ENCODE measurements around the gene ING2.

The ING2 gene

DNA sequence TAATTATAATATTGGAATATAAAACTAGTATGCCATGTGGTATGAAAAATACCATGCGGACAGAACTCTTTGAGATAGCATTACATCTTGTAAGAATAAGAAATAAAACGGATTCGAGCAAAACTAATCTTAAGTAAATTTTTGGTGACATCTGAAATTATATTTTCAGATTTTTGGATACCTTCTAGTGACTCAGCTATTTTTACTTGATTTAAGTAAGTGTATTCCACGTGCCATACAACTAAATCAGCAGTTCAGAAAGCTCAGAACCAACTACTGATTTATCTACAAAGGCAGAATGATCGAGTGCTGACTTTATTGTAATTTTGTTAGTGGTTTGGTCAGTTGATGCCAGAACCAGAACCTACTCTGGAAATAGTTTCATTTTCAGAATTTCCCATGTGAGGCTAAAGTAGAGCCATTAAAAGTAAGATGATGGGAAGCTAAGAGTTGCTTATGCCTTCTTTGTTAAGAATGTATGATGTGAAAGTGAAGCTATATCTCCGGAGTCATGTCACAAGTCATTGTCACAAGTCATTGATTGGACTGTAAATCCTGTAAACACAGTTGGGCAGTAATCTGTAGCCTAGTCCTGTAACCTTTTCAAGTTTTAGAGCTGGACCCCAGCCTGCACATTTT is 4.0 kb downstream of the ING2 start:
- Histone ChIP-seq H3K79me2 (ENCODE audit: low read length) (peaks cover 59% of the 10 kb centered on the region), H3F3A (ENCODE audit: insufficient read depth, low read length) (peaks cover 11% of the 10 kb centered on the region), H2AFZ (ENCODE audit: low read length) (no peak overlapping the region), H3K27ac (ENCODE audit: low read length) (no peak overlapping the region), H3K9ac (ENCODE audit: low read length) (no peak overlapping the region), H3K27me3 (replicated peaks; ENCODE audit: insufficient read depth, low read length) (no peaks in the 10 kb centered on the region), H3K4me1 (ENCODE audit: low read length) (0 out of 2 replicates have a peak, but pooled peaks cover 7% of the 10 kb centered on the region), H3K4me3 (ENCODE audit: low read length) (no peak overlapping the region), H4K20me1 (ENCODE audit: insufficient read depth, low read length) (no peaks in the 10 kb centered on the region), H3K4me2 (ENCODE audit: low read depth, low read length) (no peak overlapping the region), H3K9me3 (replicated peaks; ENCODE audit: insufficient read depth, low read length) (no peaks in the 10 kb centered on the region), H3K36me3 (replicated peaks; ENCODE audit: insufficient read depth, low read length) (peaks cover 16% of the 10 kb centered on the region), H3K9me2 (replicated peaks; ENCODE audit: insufficient read depth, low read length) (no peaks in the 10 kb centered on the region)
- TF ChIP-seq EZH2phosphoT487 (IDR thresholded peaks at IDR 0.05; ENCODE audit: low read length), result no peak
- TF ChIP-seq, protein P1, sequence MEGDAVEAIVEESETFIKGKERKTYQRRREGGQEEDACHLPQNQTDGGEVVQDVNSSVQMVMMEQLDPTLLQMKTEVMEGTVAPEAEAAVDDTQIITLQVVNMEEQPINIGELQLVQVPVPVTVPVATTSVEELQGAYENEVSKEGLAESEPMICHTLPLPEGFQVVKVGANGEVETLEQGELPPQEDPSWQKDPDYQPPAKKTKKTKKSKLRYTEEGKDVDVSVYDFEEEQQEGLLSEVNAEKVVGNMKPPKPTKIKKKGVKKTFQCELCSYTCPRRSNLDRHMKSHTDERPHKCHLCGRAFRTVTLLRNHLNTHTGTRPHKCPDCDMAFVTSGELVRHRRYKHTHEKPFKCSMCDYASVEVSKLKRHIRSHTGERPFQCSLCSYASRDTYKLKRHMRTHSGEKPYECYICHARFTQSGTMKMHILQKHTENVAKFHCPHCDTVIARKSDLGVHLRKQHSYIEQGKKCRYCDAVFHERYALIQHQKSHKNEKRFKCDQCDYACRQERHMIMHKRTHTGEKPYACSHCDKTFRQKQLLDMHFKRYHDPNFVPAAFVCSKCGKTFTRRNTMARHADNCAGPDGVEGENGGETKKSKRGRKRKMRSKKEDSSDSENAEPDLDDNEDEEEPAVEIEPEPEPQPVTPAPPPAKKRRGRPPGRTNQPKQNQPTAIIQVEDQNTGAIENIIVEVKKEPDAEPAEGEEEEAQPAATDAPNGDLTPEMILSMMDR (IDR thresholded peaks at IDR 0.05; ENCODE audit: low read length), result no peak
- no peak for DNase-seq

DNA sequence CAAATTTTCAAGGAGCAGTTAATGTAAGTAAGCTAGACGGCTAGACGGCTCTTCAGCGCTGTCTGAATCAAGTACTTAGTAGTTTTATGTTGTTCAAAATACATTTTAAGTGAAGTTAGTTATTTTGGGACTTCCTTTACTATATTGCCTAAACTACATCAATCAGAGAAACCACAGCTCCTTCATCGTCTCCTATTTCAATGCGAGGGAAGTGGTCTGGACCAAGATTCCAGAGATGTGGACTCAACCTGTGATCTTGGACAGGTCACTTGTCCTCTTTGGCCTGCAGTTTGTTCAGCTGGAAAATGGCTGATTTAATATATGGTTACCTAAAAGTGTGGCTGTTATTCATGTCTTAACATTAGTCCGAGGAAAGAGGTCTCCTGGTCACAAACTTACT is 10.6 kb downstream of the ING2 start:
- H3K9me2 ChIP-seq (replicated peaks; ENCODE audit: insufficient read depth, low read length), result no peaks in the 10 kb centered on the region
- no peak for DNase-seq
- H3K4me1 ChIP-seq (ENCODE audit: low read length), result no peaks in the 10 kb centered on the region
- H3K27ac ChIP-seq (ENCODE audit: low read length), result no peak overlapping the region
- TF ChIP-seq, protein P1 (IDR thresholded peaks at IDR 0.05; ENCODE audit: low read length), result no peak
- TF ChIP-seq EZH2phosphoT487 (IDR thresholded peaks at IDR 0.05; ENCODE audit: low read length) (no peak), EZH2 (optimal IDR thresholded peaks at IDR 0.05; ENCODE audit: low read depth, low read length) (no peak)
- H3K9me3 ChIP-seq (replicated peaks; ENCODE audit: insufficient read depth, low read length), result no peaks in the 10 kb centered on the region
- H3K9ac ChIP-seq (ENCODE audit: low read length), result no peak overlapping the region
- no peak overlapping the region for H3K4me2 ChIP-seq (ENCODE audit: low read depth, low read length)
- H3K4me3 ChIP-seq (ENCODE audit: low read length), result no peak overlapping the region
- no peaks in the 10 kb centered on the region for H3F3A ChIP-seq (ENCODE audit: insufficient read depth, low read length)
- no peak overlapping the region for H2AFZ ChIP-seq (ENCODE audit: low read length)
- no peaks in the 10 kb centered on the region for H4K20me1 ChIP-seq (ENCODE audit: insufficient read depth, low read length)
- H3K79me2 ChIP-seq (ENCODE audit: low read length), result peaks cover 11% of the 10 kb centered on the region
- H3K27me3 ChIP-seq (replicated peaks; ENCODE audit: insufficient read depth, low read length), result no peaks in the 10 kb centered on the region
- H3K36me3 ChIP-seq (replicated peaks; ENCODE audit: insufficient read depth, low read length), result peaks cover 12% of the 10 kb centered on the region

DNA sequence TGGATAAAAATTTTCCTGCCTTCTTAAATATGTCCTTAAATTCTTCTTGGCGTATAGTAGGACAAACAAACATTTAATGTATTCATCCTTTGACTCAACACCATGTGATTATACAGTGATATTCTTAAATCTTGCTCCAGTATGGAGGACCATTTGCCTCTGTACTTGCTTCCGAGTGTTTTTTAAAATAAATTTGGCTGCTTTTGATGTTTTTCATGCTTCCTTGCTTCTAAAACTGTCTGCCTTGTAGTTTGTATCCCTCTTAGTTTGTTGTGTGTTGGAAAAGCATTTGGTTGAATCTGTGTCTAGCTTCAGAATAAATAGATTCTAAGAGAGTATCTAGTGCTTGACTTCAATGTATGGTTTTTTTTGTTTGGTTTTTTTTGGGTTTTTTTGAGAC is 12.3 kb downstream of the ING2 start:
- Histone ChIP-seq H3K9me3 (replicated peaks; ENCODE audit: insufficient read depth, low read length) (no peaks in the 10 kb centered on the region), H4K20me1 (ENCODE audit: insufficient read depth, low read length) (no peaks in the 10 kb centered on the region), H3K4me3 (ENCODE audit: low read length) (no peak overlapping the region), H3K9ac (ENCODE audit: low read length) (no peak overlapping the region), H2AFZ (ENCODE audit: low read length) (no peak overlapping the region), H3K36me3 (replicated peaks; ENCODE audit: insufficient read depth, low read length) (no peaks in the 10 kb centered on the region), H3K79me2 (ENCODE audit: low read length) (no peaks in the 10 kb centered on the region), H3K27me3 (replicated peaks; ENCODE audit: insufficient read depth, low read length) (no peaks in the 10 kb centered on the region), H3F3A (ENCODE audit: insufficient read depth, low read length) (no peaks in the 10 kb centered on the region), H3K9me2 (replicated peaks; ENCODE audit: insufficient read depth, low read length) (no peaks in the 10 kb centered on the region), H3K4me1 (ENCODE audit: low read length) (no peaks in the 10 kb centered on the region), H3K27ac (ENCODE audit: low read length) (no peak overlapping the region), H3K4me2 (ENCODE audit: low read depth, low read length) (no peak overlapping the region)
- TF ChIP-seq, protein P1 (IDR thresholded peaks at IDR 0.05; ENCODE audit: low read length), result no peak
- TF ChIP-seq EZH2 (optimal IDR thresholded peaks at IDR 0.05; ENCODE audit: low read depth, low read length) (no peak), EZH2phosphoT487 (IDR thresholded peaks at IDR 0.05; ENCODE audit: low read length) (no peak)
- no peak for DNase-seq
